GM12875 (cell line): ENCODE results near the gene SNAP29.

ENCODE experiments used
- H3K4me3 ChIP-seq: one replicate; pipeline ENCODE4 v1.5.1; 2011; ENCODE audit warnings: low read depth, low read length, control low read depth
- TF ChIP-seq, protein P1 (sequence below): IDR thresholded peaks from 2 replicates; pipeline ENCODE4 v1.5.1; 2011; ENCODE audit warnings: low read depth, mild to moderate bottlenecking, control low read depth, inconsistent platforms, low read length, moderate library complexity, borderline replicate concordance; ENCODE audit not compliant: insufficient read depth

SNAP29 gene

DNA sequence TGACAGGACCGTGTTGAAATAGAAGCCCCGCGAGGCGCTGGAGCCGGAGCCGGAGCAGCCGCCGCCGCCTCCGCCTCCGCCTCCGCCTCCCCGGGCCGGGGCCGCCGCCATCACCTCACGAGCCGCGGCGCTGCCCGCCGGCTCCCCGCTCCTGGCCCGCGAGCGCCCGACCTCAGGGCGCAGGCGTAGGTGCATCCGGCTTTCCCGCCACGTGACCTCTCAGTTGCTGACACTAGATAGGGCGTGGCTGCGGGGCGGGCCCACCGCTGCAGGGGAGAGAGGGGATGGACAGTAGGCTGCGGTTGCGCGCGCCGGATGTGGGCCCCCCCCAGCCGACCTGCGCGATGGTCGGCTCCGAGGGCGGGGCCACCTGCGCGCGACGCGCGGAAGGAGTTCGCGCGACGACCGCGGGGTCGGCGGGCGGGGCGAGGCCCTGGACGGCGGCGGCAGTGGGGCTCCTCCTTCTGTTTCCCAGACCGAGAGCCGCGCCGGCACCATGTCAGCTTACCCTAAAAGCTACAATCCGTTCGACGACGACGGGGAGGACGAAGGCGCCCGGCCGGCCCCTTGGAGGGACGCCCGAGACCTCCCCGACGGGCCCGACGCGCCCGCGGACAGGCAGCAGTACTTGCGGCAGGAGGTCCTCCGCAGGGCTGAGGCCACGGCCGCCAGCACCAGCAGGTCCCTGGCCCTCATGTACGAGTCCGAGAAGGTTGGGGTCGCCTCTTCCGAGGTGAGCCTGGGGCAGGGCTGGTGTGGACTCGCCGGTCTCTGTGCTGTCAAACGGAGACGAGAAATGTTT, at the start of gene SNAP29, which contains the start of gene PI4KA:
Gene SNAP29, plus strand, starts transcription at position 393 of the 802 bp plus-strand sequence. Its CDS starts 104 bp downstream, at position 497.
Gene PI4KA, minus strand, starts transcription at position 197 of the 802 bp plus-strand sequence. Its CDS starts 86 bp downstream, at position 111.
- TF ChIP-seq, protein P1, sequence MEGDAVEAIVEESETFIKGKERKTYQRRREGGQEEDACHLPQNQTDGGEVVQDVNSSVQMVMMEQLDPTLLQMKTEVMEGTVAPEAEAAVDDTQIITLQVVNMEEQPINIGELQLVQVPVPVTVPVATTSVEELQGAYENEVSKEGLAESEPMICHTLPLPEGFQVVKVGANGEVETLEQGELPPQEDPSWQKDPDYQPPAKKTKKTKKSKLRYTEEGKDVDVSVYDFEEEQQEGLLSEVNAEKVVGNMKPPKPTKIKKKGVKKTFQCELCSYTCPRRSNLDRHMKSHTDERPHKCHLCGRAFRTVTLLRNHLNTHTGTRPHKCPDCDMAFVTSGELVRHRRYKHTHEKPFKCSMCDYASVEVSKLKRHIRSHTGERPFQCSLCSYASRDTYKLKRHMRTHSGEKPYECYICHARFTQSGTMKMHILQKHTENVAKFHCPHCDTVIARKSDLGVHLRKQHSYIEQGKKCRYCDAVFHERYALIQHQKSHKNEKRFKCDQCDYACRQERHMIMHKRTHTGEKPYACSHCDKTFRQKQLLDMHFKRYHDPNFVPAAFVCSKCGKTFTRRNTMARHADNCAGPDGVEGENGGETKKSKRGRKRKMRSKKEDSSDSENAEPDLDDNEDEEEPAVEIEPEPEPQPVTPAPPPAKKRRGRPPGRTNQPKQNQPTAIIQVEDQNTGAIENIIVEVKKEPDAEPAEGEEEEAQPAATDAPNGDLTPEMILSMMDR, result no peak
- H3K4me3 ChIP-seq, result peak within 1 kb of the TSS; percentile 96

GRCh38 chr22:20809538-20810185, 49.1 kb upstream of the SNAP29 start:
- TF ChIP-seq, protein P1, result no peak
- H3K4me3 ChIP-seq, result no peak overlapping the region

- TF ChIP-seq, protein P1, result no peak
- H3K4me3 ChIP-seq, result no peak overlapping the region
Measured at GRCh38 chr22:20810645-20811044, 48.2 kb upstream of the SNAP29 start.

GRCh38 chr22:20811171-20811570, 47.6 kb upstream of the SNAP29 start:
- TF ChIP-seq, protein P1, result no peak
- H3K4me3 ChIP-seq, result no peak overlapping the region

GRCh38 chr22:20811971-20812660, 46.7 kb upstream of the SNAP29 start:
- TF ChIP-seq, protein P1, result no peak
- H3K4me3 ChIP-seq, result no peak overlapping the region

DNA sequence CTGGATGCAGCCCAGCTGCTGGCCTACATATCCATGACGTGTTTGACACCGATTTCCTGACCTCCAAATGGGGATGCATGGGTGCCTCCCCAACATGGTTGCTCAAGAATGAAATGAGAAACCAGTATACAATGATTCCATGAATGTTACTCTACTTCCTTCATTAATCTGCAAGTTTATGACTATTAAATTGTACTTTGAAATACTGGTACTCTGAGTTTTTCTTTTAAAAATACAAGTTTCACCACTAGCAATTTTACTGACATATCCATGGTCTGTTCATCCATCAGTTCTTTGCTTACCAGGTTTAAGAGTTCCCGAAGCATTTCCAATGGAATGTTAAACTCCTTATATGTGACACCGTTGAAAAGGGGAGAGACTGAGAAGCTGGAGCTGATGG, 45.8 kb upstream of the SNAP29 start:
- TF ChIP-seq, protein P1, result no peak
- no peak overlapping the region for H3K4me3 ChIP-seq
